NCI-H1048 (cell line): ENCODE measurements around the gene ACBD4.
"Not testable (repeated sequence)": the region's sequence is repeated elsewhere in the genome, so short reads cannot be mapped to it uniquely, and the experiment has no call there.

Experiments
- DNase-seq: peaks from one replicate; lab custom pipeline; 2025; lab: John Stamatoyannopoulos, UW

ACBD4 gene

DNA sequence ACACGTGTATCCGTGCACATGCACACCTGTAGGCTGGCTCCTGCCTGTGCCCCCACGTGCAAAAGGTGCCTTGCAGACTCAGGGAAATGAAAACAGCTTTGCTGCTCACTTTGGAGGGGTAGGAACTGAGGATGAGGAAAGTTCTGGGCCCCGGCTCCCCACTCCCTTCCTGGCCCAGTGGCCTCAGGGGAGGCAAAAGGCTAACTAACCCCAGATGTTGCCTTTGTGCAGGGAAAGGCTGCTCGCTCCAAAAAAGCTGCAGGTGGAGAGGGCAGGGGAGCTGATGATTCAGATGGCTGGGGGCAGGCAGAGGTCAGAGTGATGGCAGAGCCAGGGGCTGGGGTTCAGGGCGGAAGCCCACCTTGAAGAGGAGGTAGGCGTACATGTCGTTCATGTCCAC is 15.5 kb upstream of the ACBD4 start:
- no peak for DNase-seq

DNA sequence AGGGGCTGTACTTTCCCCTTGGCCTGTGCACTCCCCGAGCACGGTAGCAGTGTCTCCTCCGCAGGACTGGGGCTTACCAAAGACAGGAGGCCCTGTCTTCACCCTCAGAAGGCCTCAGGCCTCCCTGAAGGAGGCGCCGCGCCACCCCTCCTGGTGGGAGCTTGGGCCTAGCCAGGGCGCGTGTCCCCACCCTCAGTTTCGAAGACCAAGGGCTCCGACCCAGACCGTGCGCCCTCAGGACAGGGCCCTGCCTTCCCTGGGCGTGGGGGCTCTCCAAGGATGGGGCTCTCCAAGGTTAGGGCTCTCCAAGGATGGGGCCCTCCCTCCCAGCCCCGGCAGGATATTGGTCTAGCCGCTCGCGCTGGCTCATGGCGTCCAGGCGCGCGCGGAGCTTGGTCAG is 14.9 kb upstream of the ACBD4 start:
- no peak for DNase-seq

DNA sequence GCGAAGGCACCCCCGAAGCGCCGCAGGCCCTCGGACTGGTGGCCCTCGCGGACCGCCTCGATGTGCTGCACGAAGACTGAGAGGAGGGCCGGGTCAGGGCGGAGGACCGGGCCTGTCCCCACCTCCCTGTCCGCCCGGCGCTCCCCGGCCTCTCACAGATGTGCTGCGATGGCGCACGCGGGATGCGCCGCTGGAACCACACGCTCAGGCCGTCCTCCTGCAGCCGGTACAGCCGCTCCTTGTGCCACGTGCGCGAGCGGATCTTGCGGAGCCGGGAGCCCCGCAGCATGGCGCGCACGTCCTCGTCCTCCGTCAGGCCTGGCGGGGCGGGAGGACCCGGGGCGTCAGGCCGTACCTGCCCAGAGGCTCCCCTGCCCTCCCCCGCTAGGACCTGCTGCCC is 14.4 kb upstream of the ACBD4 start:
- DNase-seq = no peak

DNA sequence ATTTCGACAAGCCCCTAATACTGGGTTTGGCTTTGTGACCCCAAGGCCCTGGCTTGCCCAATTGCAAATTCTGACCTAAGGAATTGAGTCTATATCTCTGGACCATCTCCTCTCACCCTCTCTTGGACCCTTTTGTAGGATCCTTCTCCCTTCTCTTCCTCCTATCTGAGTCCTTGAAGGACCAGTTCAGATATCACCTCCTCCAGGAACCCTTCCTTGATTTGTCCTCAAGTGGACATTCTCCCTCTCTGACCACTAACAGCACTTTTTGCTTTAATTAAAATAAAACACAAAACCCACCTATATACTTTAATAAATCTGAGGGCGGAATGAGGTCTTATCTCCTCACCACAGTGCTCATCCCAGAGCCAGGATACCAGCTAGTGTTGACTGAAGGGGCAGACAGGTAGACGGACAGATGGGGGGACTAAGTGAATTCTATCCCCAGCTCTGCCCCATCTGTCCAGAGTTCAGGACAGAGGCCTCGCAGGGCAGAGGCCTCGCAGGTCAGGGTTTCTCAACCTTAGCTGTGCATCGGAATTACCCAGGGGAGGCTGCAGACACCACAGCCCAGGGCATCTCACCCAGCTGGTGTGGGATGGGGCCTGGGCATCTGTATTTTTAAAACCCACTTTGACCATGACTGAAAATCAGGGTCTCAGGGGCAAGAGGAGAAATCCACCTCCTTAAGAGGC is 12.3 kb upstream of the ACBD4 start:
- DNase-seq = no peak

DNA sequence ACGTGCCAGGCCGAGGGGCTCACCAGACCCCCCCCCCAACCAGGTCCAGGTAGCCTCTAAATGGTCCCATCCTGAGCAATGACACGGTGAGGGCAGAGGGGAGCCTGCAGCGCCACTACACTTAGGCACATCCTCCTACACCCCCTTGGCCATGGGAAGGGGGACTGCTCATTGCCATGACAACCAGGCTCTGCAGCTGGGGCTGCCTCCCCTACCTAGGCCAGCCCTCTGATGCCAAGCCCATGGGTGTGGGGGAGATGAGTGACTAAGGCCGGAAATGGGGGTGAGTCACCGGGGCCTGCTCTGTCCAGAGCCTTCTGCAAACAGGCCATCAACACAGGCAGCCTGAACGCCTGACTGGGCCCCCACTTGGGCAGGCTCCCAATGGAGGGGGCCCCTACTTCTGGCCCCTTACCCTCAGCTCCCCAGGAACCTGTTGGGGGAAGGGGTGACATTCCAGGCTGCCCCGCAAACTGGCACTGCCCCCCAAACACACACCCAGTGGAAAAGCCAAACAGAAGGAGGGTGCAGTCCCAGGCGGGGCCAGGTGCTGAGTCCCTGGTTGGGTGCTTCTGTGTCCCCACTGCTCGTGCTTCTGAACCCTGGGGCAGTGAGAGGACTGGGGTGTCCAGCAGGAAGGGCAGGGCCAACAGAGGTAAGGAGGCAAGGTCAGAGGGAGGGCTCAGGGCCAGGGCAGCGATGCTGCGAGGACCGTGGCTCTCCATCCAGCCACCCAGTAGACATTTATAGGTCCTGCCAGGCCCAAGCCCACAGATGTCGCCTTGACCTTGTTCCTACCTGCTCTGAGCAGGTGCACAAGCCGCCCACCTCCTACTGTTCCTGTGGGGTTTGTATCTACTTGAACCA is 11.3 kb upstream of the ACBD4 start:
- no peak for DNase-seq

DNA sequence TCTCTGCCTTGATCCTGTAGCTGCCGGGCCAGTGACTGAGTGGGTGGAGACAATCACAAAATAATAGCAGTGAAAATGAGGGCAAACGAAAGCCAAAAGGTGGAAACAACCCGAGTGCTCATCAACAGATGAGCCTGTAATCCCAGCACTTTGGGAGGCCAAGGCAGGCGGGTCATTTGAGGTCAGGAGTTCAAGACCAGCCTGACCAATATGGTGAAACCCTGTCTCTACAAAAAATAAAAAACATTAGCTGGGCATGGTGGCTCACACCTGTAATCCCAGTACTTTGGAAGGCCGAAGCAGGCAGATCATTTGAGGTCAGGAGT is 10.7 kb upstream of the ACBD4 start:
- not testable (repeated sequence) for DNase-seq

DNA sequence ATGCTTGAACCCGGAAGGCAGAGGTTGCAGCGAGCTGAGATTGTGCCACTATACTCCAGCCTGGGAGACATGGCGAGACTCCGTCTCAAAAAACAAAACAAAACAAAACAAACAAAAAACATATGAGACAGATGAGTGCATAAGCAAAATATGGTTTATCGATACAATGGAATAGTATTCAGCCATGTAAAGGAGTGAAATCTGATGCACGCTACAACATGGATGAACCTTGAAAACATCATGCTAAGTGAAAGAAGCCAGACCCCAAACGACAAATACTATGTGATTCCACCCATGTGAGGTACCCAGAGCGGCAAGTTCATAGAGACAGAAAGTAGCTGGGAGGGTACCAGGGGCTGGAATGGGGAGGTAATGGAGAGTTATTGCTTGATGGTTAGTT is 10.0 kb upstream of the ACBD4 start:
- no peak for DNase-seq

DNA sequence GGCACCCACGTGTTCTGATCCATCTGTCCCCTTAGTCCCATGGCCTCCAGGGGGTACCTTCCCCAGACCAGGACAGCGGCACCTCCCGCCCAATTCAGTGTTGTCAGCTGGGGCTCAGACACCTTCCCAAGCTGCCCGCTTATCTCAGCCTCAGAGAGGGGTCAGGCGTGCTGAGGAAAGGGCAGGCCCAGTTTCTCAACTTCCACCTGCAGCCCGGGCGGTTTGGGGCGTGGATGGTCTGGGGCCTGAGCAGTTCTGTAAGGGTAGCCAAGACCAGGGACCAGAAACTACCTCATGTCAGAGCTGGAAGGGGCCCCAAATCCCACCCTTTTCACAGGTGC is 8.3 kb upstream of the ACBD4 start:
- DNase-seq = no peak

DNA sequence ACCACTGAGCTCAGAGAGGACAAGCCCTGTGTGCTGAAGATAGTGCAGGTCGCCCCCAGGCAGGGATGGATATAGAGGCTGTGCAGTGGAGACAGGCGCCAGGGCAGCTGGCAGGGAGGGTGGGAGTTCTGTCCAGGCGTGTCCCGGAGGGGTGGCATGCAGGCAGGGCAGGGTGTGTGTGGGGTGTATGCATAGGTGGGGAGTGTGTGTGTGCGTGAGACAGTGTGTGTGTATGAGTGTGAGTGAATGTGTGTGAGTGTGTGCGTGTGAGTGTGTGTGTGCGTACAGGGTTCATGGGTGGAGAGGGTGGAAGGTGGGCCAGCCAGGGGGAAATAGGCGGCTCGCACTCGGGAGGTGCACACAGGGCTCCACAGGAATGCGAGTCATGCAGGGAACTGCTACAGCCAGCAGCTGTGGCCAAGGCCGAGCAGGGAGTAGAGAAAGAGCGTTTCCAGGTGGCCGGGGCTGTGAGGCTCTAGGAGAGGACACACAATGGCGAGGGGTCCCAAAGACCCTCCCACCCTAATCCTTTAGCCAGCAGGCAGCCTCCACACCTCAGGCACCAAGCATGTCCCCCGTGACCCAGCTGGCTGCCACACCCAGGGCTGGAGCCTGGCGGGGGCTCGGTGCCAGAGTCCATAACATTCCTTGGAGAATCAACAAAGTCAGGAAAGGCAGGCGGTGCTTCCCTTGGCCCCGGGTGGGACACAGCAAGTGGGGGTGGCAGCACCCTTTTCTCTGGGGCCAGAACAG is 7.8 kb upstream of the ACBD4 start:
- DNase-seq = no peak

DNA sequence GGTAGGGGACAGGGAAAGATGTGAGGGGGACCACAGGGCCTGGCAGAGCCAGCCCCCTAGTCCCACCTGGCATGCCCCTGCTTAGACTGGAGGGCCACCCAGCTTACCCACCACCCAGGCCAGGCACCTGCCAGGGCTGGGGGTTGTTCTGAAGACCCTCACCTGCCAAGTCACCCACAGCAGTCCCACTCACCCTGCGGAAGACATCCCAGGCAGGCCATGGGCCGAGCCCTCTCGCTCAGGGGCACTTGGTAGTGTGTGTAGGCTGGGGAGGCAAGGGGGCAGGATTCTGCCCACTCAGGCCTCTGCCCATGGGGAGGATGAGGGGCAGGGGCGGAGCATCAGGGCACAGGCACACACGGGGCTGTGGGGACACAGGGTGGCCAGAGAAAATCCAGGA is 7.2 kb upstream of the ACBD4 start:
- no peak for DNase-seq

DNA sequence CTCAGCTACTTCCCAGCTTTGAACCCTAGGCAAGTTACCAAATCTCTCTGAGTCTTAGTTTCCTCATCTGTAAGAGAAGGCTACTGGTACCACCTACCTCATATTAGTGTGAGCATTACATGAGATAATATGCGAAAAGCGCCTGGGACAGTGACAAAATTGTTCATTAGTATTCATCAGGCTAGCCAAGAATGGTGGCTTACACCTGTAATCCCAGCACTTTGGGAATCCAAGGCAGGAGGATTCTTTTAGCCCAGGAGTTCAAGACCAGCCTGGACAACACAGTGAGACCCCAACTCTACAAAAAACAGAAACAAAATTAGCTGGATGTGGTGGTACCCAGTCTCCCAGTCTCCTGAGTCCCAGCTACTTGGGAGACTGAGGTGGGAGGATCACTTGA is 6.5 kb upstream of the ACBD4 start:
- no peak for DNase-seq

DNA sequence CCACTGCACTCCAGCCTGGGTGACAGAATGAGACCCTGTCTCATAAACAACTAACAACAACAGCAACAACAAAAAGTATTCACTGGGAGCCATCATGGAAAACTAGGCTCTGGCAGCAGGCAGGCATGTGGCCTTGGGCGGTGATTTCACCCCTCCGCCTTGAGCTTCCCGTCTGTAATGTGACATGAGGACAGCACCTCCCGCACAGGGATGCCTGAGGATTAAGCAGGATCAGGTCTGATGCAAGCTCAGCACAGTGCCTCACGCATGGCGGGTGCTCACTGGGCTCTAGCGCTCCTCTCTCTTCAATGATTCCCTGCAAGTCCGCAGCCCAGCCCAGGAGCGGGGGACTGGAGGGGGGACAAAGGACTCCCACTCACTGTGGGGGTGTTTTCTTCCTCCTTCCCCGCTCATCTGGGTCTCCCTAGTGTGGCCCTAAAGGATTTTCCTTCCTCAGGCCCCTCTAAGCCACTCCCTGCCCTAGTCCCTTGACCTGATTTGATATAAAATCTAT is 6.0 kb upstream of the ACBD4 start:
- DNase-seq = no peak

DNA sequence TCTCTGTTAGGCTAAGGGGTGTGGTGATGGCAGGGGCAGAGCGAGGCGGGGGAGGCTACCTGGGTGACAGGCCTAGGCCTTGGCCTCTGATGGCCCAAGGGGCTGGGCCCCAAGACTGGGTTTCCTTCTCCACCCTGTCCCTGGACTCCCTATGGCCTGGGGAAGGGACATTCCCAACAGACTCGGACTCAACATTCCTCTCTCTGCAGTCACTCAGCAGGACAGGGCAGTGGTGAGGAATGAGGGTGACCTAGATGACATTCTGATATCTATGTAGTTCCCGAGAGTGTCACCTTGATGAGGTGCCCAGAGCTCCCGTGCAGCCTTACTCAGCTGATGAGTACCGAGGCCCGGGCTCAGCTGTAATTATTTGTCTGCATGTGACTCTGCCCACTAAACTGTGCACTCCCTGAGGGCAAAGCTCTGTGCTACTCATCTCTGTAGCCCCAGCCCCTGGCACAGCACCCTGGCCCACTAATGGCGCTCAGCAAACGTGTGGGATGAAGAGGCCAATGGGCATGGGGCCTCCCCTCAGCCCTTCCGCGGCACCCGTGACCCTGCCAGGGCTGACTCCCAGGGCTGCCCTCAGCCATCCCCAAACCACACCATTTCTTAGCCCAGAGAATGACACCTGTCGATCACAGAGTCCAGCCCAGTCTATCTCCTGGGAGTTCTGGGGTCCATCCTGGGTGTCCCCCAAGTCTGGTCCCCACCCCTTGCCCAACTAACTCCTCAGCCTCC is 5.4 kb upstream of the ACBD4 start:
- no peak for DNase-seq

DNA sequence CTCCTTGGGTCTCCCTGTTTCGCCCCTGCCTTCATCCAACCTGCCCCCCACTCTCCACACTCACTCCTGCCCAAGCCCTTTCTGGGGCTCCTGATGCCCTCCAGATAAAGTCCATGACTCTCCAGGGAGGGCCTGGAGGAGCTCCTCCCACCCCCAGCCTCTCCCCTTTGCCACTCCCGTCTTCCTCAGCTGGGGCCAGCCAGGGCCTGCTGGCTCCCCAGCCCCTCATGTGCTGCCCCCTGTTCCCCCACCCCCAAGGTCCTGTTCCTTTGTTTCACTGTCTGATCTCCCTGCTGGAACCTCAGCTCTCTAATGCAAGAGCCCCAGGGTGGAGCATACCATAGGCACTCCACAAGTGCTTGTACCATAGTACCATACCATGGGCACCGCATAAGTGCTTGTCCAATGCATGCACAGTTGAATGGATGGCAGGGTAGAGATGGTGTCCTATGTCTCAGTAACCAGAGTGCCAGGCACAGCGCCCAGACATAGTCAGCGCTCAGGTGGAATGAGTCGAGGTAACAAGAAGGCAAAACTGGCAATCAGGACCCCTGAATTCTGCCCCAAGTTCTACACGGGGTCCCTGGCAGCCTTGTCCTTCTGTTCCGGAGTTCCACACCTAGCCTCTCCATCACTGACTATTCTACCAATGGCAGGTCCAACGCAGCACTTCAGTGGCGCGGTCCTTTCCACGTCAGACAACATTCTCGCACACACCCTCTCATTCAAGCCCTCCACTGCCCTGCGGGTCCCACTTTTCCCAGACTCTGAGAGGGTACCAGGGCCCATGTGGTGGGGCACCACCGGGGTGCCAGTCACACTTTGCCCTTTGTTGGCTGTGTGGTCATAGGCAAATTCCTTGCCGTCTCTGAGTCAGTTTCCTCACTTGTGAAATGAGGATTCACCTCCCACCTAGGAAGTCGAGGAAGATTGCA is 4.5 kb upstream of the ACBD4 start:
- DNase-seq = no peak

DNA sequence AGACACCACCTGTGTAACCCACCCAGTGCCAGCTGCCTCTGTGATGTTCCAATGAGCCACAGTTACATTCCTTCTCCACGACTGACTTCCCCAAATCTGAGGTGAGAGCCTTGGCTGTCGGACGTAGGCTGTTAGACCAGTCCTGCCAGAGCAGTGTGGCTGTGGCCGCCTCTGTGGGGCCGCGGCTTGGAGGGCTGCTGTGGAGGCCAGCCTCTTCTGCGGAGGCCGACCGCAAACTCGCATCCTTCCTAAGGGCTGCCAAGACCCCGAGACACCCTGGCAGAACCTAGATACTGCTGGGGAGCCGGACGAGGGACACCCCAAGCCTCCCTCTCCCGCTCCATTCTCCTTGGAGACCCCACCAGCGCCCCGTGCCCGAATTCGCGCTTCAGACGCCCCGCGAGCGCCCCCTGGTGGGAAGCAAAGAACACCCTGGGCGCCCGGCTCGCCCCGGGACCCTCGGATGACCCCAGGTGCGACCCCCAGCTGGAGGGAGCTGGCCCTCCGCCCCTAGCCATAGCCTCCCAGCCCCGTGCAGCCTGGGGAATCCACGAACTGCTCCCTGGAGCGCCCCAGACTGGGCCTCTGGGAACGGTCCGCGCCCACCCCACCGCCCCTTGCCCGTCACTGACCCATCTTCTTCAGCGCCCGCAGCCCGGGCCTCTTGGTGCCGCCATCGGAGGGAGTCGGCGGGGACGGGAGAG is 3.7 kb upstream of the ACBD4 start:
- DNase-seq = no peak

DNA sequence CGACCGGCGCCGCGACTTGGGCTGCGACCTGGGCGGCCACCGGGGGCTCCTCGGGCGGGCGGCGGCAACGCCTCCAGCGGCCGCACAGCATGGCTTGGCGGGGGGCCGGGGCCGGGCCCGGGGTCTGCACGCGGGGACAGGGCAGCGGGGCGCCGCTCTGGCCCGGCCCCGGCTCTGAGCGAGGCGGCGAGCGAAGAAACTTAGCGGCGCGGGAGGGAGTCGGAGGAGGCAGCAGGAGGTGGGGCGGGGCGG is 3.2 kb upstream of the ACBD4 start, which contains the start of gene PLCD3:
Gene PLCD3 (minus strand): TSS at position 196 of the 252 bp plus-strand sequence. CDS start 105 bp downstream, at position 91.
- peak; percentile 67 for DNase-seq

DNA sequence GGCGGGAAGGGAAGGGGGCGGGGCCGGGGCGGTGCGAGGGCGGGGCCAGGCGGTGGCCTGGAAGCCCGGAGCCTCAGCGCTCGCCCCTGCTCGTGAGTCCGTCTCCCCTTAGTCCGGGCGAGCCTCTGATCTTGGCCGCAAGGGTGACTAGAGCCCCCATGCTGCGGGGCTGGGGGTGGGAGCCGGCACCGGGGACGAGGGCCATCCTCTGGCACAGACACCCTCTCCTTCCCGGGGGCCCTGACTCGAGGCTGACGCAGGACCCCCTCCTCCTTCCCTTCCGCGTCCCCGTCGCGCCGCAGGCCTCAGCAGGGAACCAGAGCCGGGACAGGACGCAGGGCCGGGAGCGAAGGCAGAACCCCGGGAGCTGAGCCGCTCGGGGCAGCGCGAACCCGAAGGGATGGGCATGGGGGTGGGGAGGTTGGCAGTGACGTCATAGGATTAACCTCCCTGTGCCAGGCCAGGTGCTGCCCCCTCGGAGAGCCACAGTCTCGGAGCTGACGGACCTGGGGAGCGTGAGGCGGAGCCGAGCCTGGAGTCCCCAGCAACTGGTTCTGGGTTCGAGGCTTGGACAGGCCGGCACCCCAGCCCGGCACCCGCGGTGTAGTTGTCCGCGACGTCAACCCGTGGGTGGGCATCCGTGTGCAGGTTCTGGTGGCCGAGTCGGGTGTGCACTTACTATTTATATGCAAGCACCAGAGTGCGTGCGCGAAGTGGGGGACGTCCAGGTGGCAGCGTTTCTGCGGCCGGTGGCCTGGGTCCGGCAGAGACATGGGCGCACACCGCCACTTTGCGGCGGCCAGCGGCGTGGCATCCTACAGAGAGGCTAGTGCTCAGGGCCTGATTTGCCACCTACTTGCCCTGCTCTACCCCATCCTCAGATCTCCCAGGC is 2.7 kb upstream of the ACBD4 start:
- DNase-seq = no peak

DNA sequence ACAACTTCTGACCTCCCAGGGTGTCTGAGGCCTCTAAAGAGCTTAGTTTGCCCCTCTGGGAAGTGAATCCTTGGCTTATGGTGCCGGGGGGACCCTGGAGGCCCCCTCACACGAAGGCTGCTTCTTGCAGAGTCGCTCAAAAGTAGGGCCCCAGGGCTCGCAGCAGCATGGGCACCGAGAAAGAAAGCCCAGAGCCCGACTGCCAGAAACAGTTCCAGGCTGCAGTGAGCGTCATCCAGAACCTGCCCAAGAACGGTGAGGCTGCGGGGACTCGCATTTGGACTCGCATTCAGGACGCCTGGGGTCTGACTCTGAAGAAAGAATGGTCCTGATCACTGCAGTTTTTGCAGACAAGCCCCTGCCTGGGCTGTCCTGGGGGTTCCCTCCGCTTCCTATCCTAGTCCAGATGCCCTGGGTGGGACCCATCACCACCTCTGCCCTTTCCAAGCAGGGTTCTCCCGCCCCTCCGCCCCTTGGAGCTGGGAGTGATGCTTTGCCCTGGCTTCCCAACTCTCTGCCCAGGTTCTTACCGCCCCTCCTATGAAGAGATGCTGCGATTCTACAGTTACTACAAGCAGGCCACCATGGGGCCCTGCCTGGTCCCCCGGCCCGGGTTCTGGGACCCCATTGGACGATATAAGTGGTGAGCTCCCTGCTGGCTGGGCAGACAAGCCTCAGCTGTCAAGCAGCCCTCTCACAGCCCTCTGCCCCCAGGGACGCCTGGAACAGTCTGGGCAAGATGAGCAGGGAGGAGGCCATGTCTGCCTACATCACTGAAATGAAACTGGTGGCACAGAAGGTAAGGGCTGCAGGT is 698 bp downstream of the ACBD4 start:
- no peak for DNase-seq
